Measurements from ENCODE around the gene RUNX1.

Gene RUNX1

GRCh38 chr21:35090403-35090802 is 41.3 kb upstream of the RUNX1 start:
- no peak for DNase-seq (ENCODE audit: low read depth)
- TF ChIP-seq POLR2A (IDR thresholded peaks at IDR 0.05; ENCODE audit: extremely low read depth, insufficient read length) = no peak
- TF ChIP-seq MAX (IDR thresholded peaks at IDR 0.05; ENCODE audit: low read depth, low read length) = no peak
- TF ChIP-seq, protein P1, sequence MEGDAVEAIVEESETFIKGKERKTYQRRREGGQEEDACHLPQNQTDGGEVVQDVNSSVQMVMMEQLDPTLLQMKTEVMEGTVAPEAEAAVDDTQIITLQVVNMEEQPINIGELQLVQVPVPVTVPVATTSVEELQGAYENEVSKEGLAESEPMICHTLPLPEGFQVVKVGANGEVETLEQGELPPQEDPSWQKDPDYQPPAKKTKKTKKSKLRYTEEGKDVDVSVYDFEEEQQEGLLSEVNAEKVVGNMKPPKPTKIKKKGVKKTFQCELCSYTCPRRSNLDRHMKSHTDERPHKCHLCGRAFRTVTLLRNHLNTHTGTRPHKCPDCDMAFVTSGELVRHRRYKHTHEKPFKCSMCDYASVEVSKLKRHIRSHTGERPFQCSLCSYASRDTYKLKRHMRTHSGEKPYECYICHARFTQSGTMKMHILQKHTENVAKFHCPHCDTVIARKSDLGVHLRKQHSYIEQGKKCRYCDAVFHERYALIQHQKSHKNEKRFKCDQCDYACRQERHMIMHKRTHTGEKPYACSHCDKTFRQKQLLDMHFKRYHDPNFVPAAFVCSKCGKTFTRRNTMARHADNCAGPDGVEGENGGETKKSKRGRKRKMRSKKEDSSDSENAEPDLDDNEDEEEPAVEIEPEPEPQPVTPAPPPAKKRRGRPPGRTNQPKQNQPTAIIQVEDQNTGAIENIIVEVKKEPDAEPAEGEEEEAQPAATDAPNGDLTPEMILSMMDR (IDR thresholded peaks at IDR 0.05; ENCODE audit: low read depth, low read length) = no peak
- TF ChIP-seq MYC (IDR thresholded peaks at IDR 0.05; ENCODE audit: low read depth, low read length) = no peak

DNA sequence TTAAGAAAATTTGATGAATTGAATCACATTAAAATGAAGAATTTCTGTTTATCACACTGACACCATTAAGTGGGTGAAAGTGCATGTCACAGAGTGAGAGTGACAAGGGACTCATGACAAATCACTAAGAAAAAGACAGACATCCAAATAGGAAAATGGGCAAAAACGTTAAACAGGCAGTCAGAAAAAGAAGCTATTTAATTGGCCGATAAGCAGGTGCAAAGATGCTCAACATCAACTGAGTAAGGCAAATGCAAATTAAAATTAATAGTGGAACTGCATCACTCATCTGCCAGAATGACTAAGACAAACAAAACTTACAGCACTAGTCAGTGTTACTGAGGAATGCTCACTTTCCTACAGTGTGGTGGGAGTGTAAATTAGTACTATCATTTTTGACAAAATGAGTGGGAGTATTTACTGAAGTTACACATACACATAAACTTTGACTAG is 39.2 kb upstream of the RUNX1 start:
- DNase-seq (ENCODE audit: low read depth) = no peak

More at GRCh38 chr21:35090403-35090802, 41.3 kb upstream of the RUNX1 start:
- H3K4me3 ChIP-seq (ENCODE audit: low read depth, low read length) = no peak overlapping the region

DNA sequence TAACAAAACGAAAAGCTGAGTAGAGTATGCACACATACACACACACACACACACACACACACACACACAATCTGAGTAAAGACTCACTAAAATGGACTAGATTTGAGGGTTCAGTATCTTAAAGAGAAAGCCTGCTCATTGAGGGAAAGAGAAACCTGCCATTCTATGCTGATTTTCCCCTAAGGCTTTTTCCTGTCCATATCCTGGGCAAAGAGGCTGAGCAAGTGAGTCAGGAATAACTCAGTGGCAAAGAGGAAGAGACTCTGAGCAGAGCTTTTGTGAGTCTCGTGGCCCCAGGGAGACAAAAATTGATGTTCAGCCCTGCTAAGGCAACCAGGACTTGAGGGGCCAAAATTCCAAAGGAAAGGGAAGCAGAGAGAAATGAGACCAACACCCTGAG is 37.3 kb upstream of the RUNX1 start:
- no peak overlapping the region for H3K4me3 ChIP-seq (ENCODE audit: low read depth, low read length)
- TF ChIP-seq, protein P1 (IDR thresholded peaks at IDR 0.05; ENCODE audit: low read depth, low read length) = no peak
- no peak for TF ChIP-seq MAX (IDR thresholded peaks at IDR 0.05; ENCODE audit: low read depth, low read length)
- no peak for TF ChIP-seq POLR2A (IDR thresholded peaks at IDR 0.05; ENCODE audit: extremely low read depth, insufficient read length)
- TF ChIP-seq MYC (IDR thresholded peaks at IDR 0.05; ENCODE audit: low read depth, low read length) = no peak
- DNase-seq (ENCODE audit: low read depth) = no peak

More for the DNA sequence above, 39.2 kb upstream of the RUNX1 start:
- H3K4me3 ChIP-seq (ENCODE audit: low read depth, low read length) = no peak overlapping the region
- TF ChIP-seq MYC (IDR thresholded peaks at IDR 0.05; ENCODE audit: low read depth, low read length) (no peak), POLR2A (IDR thresholded peaks at IDR 0.05; ENCODE audit: extremely low read depth, insufficient read length) (no peak), MAX (IDR thresholded peaks at IDR 0.05; ENCODE audit: low read depth, low read length) (no peak)
- TF ChIP-seq, protein P1 (IDR thresholded peaks at IDR 0.05; ENCODE audit: low read depth, low read length) = no peak

- no peak for DNase-seq (ENCODE audit: low read depth)
- no peak overlapping the region for H3K4me3 ChIP-seq (ENCODE audit: low read depth, low read length)
- no peak for TF ChIP-seq MYC (IDR thresholded peaks at IDR 0.05; ENCODE audit: low read depth, low read length)
- TF ChIP-seq MAX (IDR thresholded peaks at IDR 0.05; ENCODE audit: low read depth, low read length) = no peak
- TF ChIP-seq, protein P1 (IDR thresholded peaks at IDR 0.05; ENCODE audit: low read depth, low read length) = no peak
- no peak for TF ChIP-seq POLR2A (IDR thresholded peaks at IDR 0.05; ENCODE audit: extremely low read depth, insufficient read length)
Observed at GRCh38 chr21:35084869-35085268, 35.8 kb upstream of the RUNX1 start.

DNA sequence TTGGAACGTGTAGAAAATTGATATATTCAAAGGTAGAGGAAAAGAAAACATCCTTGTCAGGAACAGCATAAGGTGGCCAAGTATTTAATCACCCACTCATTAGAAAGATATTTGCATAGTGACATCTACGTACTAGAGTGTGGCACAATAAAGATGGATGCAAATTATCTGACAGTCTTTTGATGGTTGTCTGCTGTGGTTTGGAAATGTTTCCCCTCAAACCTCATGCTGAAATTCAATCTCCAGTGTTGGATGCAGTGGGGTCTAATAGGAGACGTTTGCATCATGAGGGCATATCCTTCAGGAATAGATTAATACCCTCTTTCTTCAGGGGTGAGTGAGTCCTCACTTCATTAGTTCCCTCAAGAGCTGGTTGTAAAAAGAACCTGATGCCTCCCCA is 34.1 kb upstream of the RUNX1 start:
- TF ChIP-seq POLR2A (IDR thresholded peaks at IDR 0.05; ENCODE audit: extremely low read depth, insufficient read length) (no peak), MYC (IDR thresholded peaks at IDR 0.05; ENCODE audit: low read depth, low read length) (no peak), MAX (IDR thresholded peaks at IDR 0.05; ENCODE audit: low read depth, low read length) (no peak)
- TF ChIP-seq, protein P1 (IDR thresholded peaks at IDR 0.05; ENCODE audit: low read depth, low read length) = no peak
- DNase-seq (ENCODE audit: low read depth) = no peak
- H3K4me3 ChIP-seq (ENCODE audit: low read depth, low read length) = no peak overlapping the region
